ENCODE data around the gene MGAT4A. TPM values are rescaled to one million over a fixed set of nuclear protein-coding genes. Genes with fewer than 3 reads are reported as not detected.
A peak's percentile ranks its signal among the peaks of the same experiment; 100 is the strongest.

MGAT4A gene
- total and polyA plus RNA-seq, 2 donors (not counting 1 experiment from before 2014, with no cell fraction given) = 16.5 to 32.7 TPM

- Histone ChIP-seq H3K79me2 (ENCODE audit: control insufficient read depth, insufficient read depth, low read length) (peaks cover 75% of the 10 kb centered on the region), H3K4me3 (ENCODE audit: control extremely low read depth in 1 of 5, extremely low read depth in 1 of 5, insufficient read depth in 1 of 5, low read depth in 2 of 5, low read length in 4 of 5) (no peak overlapping the region), H3K4me2 (replicated peaks; ENCODE audit: low read depth, low read length, poor library complexity, severe bottlenecking) (peak overlapping the region; percentile 1), H2AFZ (ENCODE audit: insufficient read depth, low read depth, low read length, poor library complexity, severe bottlenecking) (no peak overlapping the region), H3K27me3 (replicated peaks in 1 of 4; ENCODE audit: control extremely low read depth in 1 of 4, control insufficient read depth in 3 of 4, insufficient read depth in 4 of 4, low read length in 3 of 4) (no peaks in the 10 kb centered on the region), H3K36me3 (replicated peaks in 1 of 2; ENCODE audit: control extremely low read depth in 1 of 2, control insufficient read depth in 1 of 2, extremely low read depth in 1 of 2, insufficient read depth in 2 of 2, low read length in 1 of 2) (no peaks in the 10 kb centered on the region), H3K9ac (ENCODE audit: low read length) (no peak overlapping the region), H3K4me1 (ENCODE audit: control insufficient read depth in 2 of 2, insufficient read depth in 2 of 2, low read length in 2 of 2) (peaks cover 38 to 46% of the 10 kb centered on the region in 2 donors), H4K20me1 (ENCODE audit: control insufficient read depth, insufficient read depth, low read length, poor library complexity, severe bottlenecking) (no peaks in the 10 kb centered on the region), H3K27ac (ENCODE audit: low read length in 2 of 2) (no peak overlapping the region), H3K9me3 (ENCODE audit: control extremely low read depth in 1 of 3, control insufficient read depth in 2 of 3, insufficient read depth in 1 of 3, low read length in 2 of 3) (no peaks in the 10 kb centered on the region)
- Mint-ChIP-seq H3K4me1 (peaks cover 59% of the 10 kb centered on the region), H3K9me3 (ENCODE audit: insufficient read depth) (no peaks in the 10 kb centered on the region), H3K27me3 (no peaks in the 10 kb centered on the region), H3K27ac (peak overlapping the region; percentile 71), H3K4me3 (peak overlapping the region; percentile 67)
- no peak for ATAC-seq (ENCODE audit: low read depth)
- ChIA-PET CTCF (interaction anchor here (0.8 to 1.1 kb wide), 2 partner anchors 11 to 60 kb away, joined by 3 to 4 read pairs; no protein-coding TSS in a partner anchor), POLR2A (no interaction called here)
- TF ChIP-seq, protein P1, sequence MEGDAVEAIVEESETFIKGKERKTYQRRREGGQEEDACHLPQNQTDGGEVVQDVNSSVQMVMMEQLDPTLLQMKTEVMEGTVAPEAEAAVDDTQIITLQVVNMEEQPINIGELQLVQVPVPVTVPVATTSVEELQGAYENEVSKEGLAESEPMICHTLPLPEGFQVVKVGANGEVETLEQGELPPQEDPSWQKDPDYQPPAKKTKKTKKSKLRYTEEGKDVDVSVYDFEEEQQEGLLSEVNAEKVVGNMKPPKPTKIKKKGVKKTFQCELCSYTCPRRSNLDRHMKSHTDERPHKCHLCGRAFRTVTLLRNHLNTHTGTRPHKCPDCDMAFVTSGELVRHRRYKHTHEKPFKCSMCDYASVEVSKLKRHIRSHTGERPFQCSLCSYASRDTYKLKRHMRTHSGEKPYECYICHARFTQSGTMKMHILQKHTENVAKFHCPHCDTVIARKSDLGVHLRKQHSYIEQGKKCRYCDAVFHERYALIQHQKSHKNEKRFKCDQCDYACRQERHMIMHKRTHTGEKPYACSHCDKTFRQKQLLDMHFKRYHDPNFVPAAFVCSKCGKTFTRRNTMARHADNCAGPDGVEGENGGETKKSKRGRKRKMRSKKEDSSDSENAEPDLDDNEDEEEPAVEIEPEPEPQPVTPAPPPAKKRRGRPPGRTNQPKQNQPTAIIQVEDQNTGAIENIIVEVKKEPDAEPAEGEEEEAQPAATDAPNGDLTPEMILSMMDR (IDR thresholded peaks at IDR 0.05) = no peak
- TF ChIP-seq EZH2 (IDR thresholded peaks at IDR 0.05; ENCODE audit: borderline replicate concordance, insufficient read depth, low read depth, low read length, poor library complexity, severe bottlenecking) = no peak
- intact Hi-C loops (cut with micrococcal nuclease) = loop anchor here (10.0 kb wide), 1 partner anchor 55 kb away; no protein-coding TSS in a partner anchor
- no peak for DNase-seq
These were observed 21.4 kb downstream of the MGAT4A start for GRCh38 chr2:98709535-98709934.

DNA sequence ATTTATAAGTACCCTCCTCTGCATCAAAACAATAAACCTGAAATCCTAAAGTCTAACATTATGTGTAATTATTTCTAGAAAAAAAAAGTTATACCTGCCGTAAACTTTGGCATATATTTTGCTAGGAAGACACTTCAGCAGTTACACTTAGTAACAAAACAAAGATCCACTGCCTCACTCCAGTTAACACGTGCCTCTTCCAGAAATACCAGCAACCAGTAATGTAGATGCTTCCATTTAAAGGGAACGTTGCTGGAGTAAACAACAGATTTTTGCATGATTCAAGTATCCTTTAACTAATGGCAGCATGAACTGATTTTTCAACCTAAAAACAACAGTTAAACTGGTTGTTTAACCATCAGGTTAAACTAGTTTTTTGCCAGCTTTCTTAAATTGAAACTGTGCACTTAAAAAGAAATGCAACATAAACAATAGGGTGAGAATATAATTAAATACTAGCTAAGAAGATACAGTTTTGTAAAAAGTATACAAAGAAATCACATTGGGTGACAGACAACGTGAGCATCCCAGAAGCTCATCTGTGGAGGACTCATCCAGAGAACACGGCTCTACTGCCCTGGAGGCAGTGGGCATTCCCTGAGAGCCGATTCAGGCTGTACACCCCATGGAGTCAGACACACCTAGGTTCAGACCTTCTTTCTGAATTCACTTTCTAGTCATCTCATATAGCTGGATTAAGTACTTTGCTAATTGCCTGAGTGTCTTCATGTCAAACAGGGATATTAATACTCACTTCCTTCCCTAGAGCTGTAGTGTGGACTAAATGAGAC is 22.3 kb downstream of the MGAT4A start:
- peaks cover 34 to 43% of the 10 kb centered on the region in 2 donors for H3K4me1 ChIP-seq (ENCODE audit: control insufficient read depth in 2 of 2, insufficient read depth in 2 of 2, low read length in 2 of 2)
- 96% methylated on average over 3 of the region's 6 CpGs for WGBS (ENCODE audit: insufficient coverage)

More for the DNA sequence above, 22.3 kb downstream of the MGAT4A start:
- Histone ChIP-seq H3K36me3 (replicated peaks in 1 of 2; ENCODE audit: control extremely low read depth in 1 of 2, control insufficient read depth in 1 of 2, extremely low read depth in 1 of 2, insufficient read depth in 2 of 2, low read length in 1 of 2) (no peaks in the 10 kb centered on the region), H3K27ac (ENCODE audit: low read length in 2 of 2) (no peak overlapping the region), H3K9me3 (ENCODE audit: control extremely low read depth in 1 of 3, control insufficient read depth in 2 of 3, insufficient read depth in 1 of 3, low read length in 2 of 3) (no peaks in the 10 kb centered on the region), H3K4me2 (replicated peaks; ENCODE audit: low read depth, low read length, poor library complexity, severe bottlenecking) (peak overlapping the region; percentile 1), H3K79me2 (ENCODE audit: control insufficient read depth, insufficient read depth, low read length) (peaks cover 78% of the 10 kb centered on the region), H3K27me3 (replicated peaks in 1 of 4; ENCODE audit: control extremely low read depth in 1 of 4, control insufficient read depth in 3 of 4, insufficient read depth in 4 of 4, low read length in 3 of 4) (no peaks in the 10 kb centered on the region), H4K20me1 (ENCODE audit: control insufficient read depth, insufficient read depth, low read length, poor library complexity, severe bottlenecking) (no peaks in the 10 kb centered on the region), H3K4me3 (ENCODE audit: control extremely low read depth in 1 of 5, extremely low read depth in 1 of 5, insufficient read depth in 1 of 5, low read depth in 2 of 5, low read length in 4 of 5) (no peak overlapping the region), H3K9ac (ENCODE audit: low read length) (no peak overlapping the region), H2AFZ (ENCODE audit: insufficient read depth, low read depth, low read length, poor library complexity, severe bottlenecking) (no peak overlapping the region)
- H3K4me3 Mint-ChIP-seq = peak overlapping the region; percentile 35
- ChIA-PET POLR2A (interaction anchor here (0.7 kb wide), 1 partner anchor 45 kb away, joined by 3 read pairs; no protein-coding TSS in a partner anchor), CTCF (no interaction called here)
- H3K27me3 Mint-ChIP-seq = no peaks in the 10 kb centered on the region
- TF ChIP-seq EZH2 (IDR thresholded peaks at IDR 0.05; ENCODE audit: borderline replicate concordance, insufficient read depth, low read depth, low read length, poor library complexity, severe bottlenecking) = no peak
- TF ChIP-seq, protein P1 (IDR thresholded peaks at IDR 0.05) = no peak
- DNase-seq (no peak), ATAC-seq (ENCODE audit: low read depth) (no peak)
- peaks cover 57% of the 10 kb centered on the region for H3K4me1 Mint-ChIP-seq
- peak overlapping the region; percentile 34 for H3K27ac Mint-ChIP-seq
- H3K9me3 Mint-ChIP-seq (ENCODE audit: insufficient read depth) = no peaks in the 10 kb centered on the region
- intact Hi-C loops (cut with micrococcal nuclease) = loop anchor here (10.0 kb wide), 1 partner anchor 54 kb away; no protein-coding TSS in a partner anchor
